Stimulated activated CD4-positive, alpha-beta T cell treated with anti-CD3 and anti-CD28 coated beads, Interleukin-4, amount 100 ng/mL, for 24 hours (primary cell): ENCODE results near the gene F11R.
"Not testable (repeated sequence)": the region's sequence is repeated elsewhere in the genome, so short reads cannot be mapped to it uniquely, and the experiment has no call there.

ENCODE experiments used
- DNase-seq: peaks from one replicate; pipeline ENCODE4 v3.0.0-alpha.2; 2020

The F11R gene

GRCh38 chr1:161020509-161021164 is at the start of gene F11R:
TSS of gene F11R (minus strand) at chr1:161021152. CDS start at chr1:161021073, 79 bp downstream.
- DNase-seq: no peak

DNA sequence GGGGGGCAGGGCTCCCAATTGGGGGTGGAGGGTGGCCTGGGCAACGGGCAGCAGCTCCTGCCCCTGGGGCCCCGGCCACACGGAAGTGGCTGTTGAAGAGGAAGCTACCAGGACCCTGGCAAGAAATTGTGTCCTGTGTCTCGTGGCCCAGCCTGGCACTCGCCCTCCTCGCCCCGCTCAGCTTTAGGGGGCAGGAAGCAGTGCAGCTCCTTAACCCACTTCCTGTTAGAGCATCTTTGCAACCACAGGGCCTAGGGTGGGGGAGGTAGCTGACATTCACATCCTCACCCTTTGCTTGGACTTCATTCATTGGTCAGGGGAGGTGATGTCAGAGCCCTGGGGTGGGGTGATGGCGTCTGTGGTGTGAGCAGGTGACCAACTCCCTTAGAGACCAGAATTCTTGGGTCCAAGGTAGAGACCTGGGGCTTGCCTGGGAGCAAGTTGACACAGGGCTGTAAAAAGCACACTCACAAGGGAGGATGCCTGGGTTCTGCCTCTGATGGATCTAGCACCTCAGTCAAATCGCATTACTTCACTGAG is 48.8 kb upstream of the F11R start, which contains the start of gene ARHGAP30:
Gene ARHGAP30, minus strand, starts transcription at position 161 of the 540 bp plus-strand sequence. CDS start 267 bp downstream, outside the sequence.
- peak; percentile 82 for DNase-seq

DNA sequence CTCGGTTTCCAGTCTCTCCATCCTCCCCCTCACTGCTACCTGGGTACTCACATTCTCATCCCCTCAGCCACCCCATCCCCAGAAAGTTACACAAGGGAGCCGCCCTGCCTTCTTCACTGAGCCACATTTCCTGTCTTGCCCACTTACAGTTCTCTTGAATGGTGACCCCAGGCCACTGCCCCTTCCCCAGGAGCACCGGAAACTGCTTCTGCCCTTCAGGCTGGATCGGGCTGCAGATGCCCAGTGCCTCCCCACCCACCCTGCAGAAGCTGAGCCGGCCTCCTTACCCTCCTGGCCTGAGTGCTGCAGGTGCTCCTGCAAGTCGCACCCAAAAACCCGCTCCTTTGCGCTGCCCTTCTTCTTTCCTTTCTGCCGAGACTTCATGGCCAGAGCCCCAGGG is 48.3 kb upstream of the F11R start:
- DNase-seq: no peak

GRCh38 chr1:161068306-161069234 is 47.6 kb upstream of the F11R start:
- DNase-seq: peak; percentile 82

DNA sequence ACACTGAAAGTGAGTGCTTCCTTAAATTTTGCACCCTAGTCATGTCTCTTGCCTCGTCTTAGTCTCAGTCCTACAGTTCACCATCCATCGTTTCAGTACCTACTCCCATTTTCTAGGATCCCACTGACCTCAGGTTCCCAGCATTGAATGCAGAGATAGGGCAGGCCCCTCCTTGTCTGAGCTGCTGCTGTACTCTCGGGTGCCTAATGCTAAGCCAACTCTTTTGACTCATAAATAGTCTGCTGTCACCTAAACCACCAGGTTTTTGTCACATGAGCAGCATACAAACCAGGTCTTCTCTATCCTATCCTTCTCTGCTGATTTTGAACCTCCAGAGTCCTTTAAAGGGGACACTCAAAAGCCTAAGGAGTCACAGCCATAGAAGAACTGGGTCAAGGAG is 45.7 kb upstream of the F11R start:
- DNase-seq: peak; percentile 43

GRCh38 chr1:161065681-161066080 is 44.7 kb upstream of the F11R start:
- not testable (repeated sequence) for DNase-seq

- DNase-seq: not testable (repeated sequence)
Observed at GRCh38 chr1:161063936-161064335, 43.0 kb upstream of the F11R start.

DNA sequence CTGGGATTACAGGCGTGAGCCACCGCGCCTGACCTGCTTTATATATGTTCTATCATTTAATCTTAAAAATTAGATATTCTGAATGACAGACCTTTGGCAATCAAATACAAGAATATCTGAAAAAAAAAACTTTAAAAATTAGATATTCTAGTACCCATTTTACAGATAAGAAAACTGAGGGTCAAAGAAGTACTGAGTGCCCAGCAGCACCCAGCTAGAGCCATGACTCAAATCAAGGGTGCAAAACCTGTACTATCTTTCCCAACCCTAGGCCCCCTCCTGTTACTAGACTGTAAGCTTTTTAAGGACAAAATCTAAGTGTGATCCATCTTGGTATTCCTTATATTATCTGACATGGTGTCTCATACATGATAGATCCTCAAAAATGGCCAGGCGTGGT is 40.5 kb upstream of the F11R start:
- DNase-seq: no peak

DNA sequence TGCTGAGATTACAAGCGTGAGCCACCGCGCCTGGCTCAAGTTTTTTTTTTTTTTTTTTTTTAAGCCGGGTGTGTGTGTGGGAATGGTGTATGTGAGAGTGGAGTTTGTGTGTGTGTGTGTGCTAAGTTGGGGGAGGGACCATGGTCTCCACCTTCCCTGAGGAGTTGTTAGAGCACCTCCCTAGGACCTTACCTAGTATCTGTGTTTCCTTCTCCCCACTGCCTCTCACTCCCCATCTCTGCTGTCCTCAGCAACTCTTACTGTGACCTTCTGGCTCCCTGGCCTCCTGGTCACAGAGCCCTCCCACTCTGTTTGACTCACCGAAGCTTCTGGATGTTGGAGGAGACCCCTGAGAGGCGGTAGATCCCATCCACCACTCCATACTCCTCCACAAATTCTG is 38.3 kb upstream of the F11R start:
- DNase-seq: no peak

- DNase-seq: no peak
Observed at GRCh38 chr1:161054805-161055204, 33.9 kb upstream of the F11R start.

- DNase-seq: no peak
Observed at GRCh38 chr1:161054232-161054631, 33.3 kb upstream of the F11R start.

- no peak for DNase-seq
Observed at GRCh38 chr1:161052899-161053298, 31.9 kb upstream of the F11R start.

GRCh38 chr1:161051219-161051618 is 30.3 kb upstream of the F11R start:
- no peak for DNase-seq

DNA sequence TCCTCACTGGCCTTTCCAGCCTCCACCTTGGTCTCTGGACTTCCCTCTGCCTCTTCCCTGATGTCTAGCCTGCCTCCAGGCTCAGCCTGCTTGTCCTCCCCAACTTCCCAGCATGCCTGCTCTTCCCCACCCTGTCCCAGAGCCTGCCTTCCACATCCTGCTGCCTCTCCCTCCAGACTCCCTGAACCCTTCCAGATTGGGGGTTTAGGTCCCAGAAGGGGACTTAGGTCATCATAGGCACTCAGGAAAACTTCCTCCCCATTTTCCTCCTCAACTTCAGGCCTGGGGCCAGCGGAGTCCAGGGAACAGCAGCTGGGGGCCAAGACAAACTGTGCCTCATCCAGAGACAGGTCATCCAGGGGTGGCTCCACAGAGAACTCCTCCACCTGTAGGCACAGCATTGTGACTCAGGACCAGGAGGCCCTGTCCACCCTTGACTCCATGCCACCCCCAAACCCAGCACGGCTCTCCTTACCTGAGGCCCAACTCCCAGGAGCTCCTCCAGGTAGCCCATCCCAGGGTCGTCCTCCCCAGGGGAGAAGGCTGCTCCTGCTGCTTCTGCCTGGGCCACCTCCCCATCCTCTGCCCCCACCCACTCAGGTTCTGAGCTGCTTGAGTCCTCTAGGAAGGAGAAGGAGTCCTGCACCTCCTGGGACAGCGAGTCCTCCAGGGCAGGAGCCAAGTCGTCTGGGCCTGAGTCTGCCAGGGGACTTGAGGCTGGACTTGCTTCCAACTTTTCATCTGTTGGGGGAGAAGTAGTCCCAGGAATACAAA is 28.2 kb upstream of the F11R start:
- DNase-seq: no peak

- DNase-seq: no peak
Observed at GRCh38 chr1:161047436-161048420, 26.8 kb upstream of the F11R start.

DNA sequence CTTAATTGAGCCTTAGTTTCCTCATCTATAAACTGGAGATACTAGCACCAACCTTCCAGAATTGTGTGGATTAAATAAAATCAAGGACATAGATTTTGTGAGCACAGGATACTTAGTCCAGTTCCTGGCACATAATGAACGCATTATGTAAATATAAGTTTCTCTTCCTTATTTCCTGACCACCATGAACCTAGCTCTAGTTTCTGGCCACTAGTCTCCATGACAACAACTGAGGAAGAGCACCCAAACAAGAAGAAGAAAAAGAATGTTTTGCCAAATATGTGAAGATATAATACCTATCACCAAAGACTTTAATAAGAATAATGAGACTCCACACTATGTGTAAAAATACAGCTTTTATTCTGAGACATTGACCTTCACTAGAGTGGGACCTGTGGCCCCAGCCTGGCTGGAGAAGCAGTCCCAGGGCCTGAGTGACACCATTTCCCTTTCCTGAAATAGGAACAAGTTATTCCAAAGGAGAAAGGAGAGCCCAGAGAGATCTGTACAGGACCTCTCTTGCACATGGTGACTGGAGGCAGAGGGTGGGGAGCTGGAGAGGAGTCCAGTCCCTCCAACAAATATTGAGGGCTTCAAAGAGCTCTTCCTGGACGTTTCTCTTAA is 25.8 kb upstream of the F11R start:
- DNase-seq: no peak

GRCh38 chr1:161045736-161046604 is 25.0 kb upstream of the F11R start, which contains the start of gene USF1:
TSS of gene USF1 (minus strand) at chr1:161045977. CDS start at chr1:161043275, 2,702 bp downstream.
- peak; percentile 93 for DNase-seq

DNA sequence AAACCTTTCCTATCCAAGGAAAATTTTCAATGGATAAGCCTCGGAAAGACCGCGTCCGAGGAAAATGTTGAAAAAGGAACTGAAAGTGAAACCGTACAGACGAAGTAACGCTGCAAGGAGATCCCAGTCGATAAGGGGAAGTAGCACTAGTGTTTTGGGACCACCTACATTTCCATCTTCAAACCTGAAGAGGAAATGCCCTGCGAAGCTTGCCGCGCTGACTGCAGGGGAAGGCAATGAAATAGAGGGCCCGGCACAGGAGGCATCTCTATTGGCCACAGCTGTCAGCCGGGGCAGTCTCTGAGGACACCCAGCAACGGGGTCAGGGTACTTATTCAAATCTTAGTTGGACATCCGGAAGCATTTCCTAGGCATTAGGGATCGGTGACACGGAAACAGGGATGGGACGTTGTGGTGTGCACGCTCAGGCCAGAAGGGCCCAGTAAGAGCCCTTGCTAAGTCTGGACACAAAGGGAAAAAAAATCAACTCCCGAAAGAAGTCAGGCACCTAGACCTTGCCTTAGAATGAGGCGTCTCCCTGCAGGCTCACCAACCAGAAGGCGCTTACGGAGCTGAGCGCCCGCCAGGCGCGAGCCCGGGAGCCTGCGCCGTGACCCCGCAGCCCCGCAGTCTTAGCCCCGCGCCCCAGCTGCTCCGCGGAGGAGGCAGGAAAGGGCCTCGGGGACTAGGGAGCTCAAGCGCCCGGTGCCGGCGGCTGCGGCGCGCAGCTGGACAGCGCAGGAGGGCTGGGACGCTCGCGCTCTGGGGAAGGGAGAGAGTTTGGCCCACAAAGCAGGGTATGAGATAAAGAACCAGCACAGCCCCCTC is 24.2 kb upstream of the F11R start:
- DNase-seq: peak; percentile 54

- no peak for DNase-seq
Observed at GRCh38 chr1:161044535-161044907, 23.6 kb upstream of the F11R start.
